Activated naive CD8-positive, alpha-beta T cell (primary cell): ENCODE data around the gene FER.

ENCODE experiments used
- H3K27ac Mint-ChIP-seq: one replicate; pipeline ENCODE4 v1.8.0; 2021; ENCODE audit warnings: mixed read lengths
- H3K27me3 Mint-ChIP-seq: one replicate; pipeline ENCODE4 v1.8.0; 2021; ENCODE audit warnings: mixed read lengths
- H3K36me3 Mint-ChIP-seq: one replicate; pipeline ENCODE4 v1.8.0; 2021; ENCODE audit warnings: mixed read lengths
- H3K4me1 Mint-ChIP-seq: one replicate; pipeline ENCODE4 v1.8.0; 2021; ENCODE audit warnings: low read depth, mixed read lengths
- H3K4me3 Mint-ChIP-seq: one replicate; pipeline ENCODE4 v1.8.0; 2021; ENCODE audit warnings: mild to moderate bottlenecking, mixed read lengths
- H3K9me3 Mint-ChIP-seq: one replicate; pipeline ENCODE4 v1.8.0; 2021; ENCODE audit warnings: low read depth, mixed read lengths

Gene FER

GRCh38 chr5:109199289-109199688 lies 451.6 kb downstream of the FER start:
- H3K27me3 Mint-ChIP-seq: no peaks in the 10 kb centered on the region
- H3K36me3 Mint-ChIP-seq: no peaks in the 10 kb centered on the region
- H3K27ac Mint-ChIP-seq: no peak overlapping the region
- H3K4me1 Mint-ChIP-seq: no peaks in the 10 kb centered on the region
- H3K9me3 Mint-ChIP-seq: no peaks in the 10 kb centered on the region
- H3K4me3 Mint-ChIP-seq: no peak overlapping the region

- H3K27me3 Mint-ChIP-seq: no peaks in the 10 kb centered on the region
- no peak overlapping the region for H3K27ac Mint-ChIP-seq
- no peaks in the 10 kb centered on the region for H3K4me1 Mint-ChIP-seq
- no peaks in the 10 kb centered on the region for H3K36me3 Mint-ChIP-seq
- H3K9me3 Mint-ChIP-seq: peaks cover 3% of the 10 kb centered on the region
- no peak overlapping the region for H3K4me3 Mint-ChIP-seq
Observed at GRCh38 chr5:109199799-109200620, 452.3 kb downstream of the FER start.

DNA sequence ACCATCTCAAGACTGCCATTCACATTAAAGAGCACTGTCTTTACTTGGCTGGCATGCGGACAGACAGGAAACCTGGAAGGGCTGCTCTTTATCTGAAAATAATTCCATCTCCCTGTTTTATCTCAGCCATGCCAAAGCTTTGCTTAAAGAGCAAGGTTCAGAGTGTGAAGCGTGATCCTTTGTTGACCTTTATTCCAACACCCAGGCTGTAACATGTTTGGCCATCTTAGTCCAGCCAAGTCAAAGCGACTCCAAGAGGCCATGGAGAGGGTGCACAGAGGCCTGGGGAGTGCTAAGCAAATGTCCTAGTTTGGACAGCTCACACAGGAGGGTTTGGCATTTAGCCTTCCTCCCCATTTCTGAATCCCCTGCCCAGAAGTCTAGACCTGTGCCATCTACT lies 467.3 kb downstream of the FER start:
- H3K36me3 Mint-ChIP-seq: peaks cover 2% of the 10 kb centered on the region
- H3K9me3 Mint-ChIP-seq: peaks cover 6% of the 10 kb centered on the region
- no peak overlapping the region for H3K27ac Mint-ChIP-seq
- no peak overlapping the region for H3K4me3 Mint-ChIP-seq
- no peaks in the 10 kb centered on the region for H3K27me3 Mint-ChIP-seq
- H3K4me1 Mint-ChIP-seq: no peaks in the 10 kb centered on the region

GRCh38 chr5:109218818-109219217 lies 471.1 kb downstream of the FER start:
- H3K4me1 Mint-ChIP-seq: no peaks in the 10 kb centered on the region
- H3K4me3 Mint-ChIP-seq: no peak overlapping the region

GRCh38 chr5:109223531-109223930 lies 475.8 kb downstream of the FER start:
- Mint-ChIP-seq H3K9me3 (no peaks in the 10 kb centered on the region), H3K27ac (no peak overlapping the region), H3K27me3 (no peaks in the 10 kb centered on the region), H3K4me3 (no peak overlapping the region), H3K36me3 (no peaks in the 10 kb centered on the region), H3K4me1 (no peaks in the 10 kb centered on the region)

More at GRCh38 chr5:109218818-109219217, 471.1 kb downstream of the FER start:
- Mint-ChIP-seq H3K27me3 (no peaks in the 10 kb centered on the region), H3K9me3 (no peaks in the 10 kb centered on the region), H3K27ac (no peak overlapping the region), H3K36me3 (peaks cover 2% of the 10 kb centered on the region)

DNA sequence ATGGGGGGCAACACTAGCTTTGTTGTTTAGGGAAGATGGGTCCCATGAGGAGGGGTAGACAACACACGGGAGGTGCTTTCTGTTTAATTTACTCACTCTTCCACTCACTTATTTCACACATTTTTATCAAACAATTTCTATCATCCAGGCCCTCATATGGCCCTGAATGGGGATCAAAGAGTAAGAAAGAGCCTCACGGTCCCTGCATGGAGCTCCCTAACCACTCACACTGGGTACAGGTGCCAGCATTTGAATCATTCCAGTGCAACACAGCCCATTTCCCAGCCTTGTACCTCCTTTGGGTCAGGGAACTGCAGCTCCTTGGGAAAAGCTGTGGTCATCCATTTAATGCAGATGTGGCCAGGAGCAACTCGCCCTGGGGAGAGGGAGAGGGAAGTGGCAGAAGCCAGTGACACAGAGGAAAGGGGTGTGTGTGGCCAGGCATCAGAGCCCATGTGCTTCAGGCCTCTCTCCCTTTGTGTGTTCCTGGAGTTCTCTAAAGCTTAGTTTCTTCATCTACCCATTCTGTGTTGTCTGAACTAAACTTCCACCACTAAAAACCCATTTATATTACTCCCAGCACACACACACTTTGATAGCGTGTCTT lies 476.7 kb downstream of the FER start:
- Mint-ChIP-seq H3K27me3 (no peaks in the 10 kb centered on the region), H3K4me3 (no peak overlapping the region), H3K4me1 (no peaks in the 10 kb centered on the region), H3K9me3 (no peaks in the 10 kb centered on the region), H3K36me3 (no peaks in the 10 kb centered on the region), H3K27ac (no peak overlapping the region)

DNA sequence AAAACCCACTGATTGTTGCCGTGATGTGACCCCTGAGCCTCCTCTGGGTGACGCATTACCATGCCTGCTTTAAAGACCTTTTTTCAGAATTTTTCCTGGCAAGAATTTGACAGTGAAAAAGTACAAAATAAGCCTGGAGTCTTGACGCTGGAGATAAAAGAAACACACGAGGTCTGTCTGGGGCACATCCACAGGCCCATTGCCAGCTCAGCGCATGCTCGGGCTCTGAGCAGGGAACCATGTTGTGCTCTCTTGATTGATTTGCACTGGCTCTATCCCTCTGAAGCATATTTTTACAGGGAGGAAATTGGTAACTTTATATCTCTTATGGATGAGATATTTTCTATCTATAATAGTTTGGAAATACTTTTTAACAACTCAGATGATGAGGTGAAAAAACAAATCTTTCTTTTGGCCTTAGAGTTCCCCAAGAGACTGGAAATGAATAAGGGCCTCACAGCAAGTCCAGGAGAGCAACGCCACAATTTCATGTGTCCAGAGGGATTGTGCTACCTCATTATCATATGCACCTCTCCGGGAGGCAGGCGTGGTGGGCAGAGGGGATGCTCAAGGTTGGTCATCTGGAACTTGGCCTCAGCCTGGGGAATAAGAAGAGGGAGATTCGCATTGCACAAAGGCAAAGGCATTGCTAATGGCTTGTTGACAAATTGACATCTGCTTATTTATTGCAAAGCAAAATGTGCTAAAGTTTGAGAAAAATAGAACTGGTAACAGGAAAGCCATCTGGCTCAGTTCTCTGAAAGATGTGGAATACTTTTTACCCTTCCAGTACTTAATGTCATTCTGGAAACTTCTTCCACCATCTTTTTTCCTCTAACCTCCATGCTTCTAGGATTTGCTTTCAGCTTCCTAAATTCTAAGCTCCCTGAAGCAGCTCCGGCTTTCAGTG lies 478.3 kb downstream of the FER start:
- peaks cover 2% of the 10 kb centered on the region for H3K27me3 Mint-ChIP-seq
- H3K4me3 Mint-ChIP-seq: no peak overlapping the region
- no peaks in the 10 kb centered on the region for H3K4me1 Mint-ChIP-seq
- H3K36me3 Mint-ChIP-seq: no peaks in the 10 kb centered on the region
- no peak overlapping the region for H3K27ac Mint-ChIP-seq
- no peaks in the 10 kb centered on the region for H3K9me3 Mint-ChIP-seq

DNA sequence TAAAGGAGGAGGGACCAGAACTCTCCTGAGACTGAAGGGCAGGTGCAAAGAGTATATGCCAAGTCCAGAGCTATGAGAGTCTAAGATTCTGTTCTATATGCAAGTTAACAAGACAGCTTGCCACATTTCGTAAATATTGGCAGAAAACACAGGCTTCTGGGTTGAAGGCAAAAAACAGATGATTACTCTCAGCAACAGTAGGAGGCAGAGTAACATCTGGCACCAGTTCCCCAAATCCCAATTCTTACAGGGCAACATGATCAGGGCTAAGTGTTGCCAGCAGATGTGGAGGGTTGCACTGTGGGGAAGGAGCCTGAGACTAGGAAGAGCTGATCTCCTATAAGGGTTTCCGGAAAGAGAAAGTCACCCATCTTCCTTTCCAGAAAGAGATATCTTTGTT lies 482.7 kb downstream of the FER start:
- Mint-ChIP-seq H3K4me3 (no peak overlapping the region), H3K27me3 (peaks cover 2% of the 10 kb centered on the region), H3K4me1 (no peaks in the 10 kb centered on the region), H3K27ac (no peak overlapping the region), H3K9me3 (peaks cover 3% of the 10 kb centered on the region), H3K36me3 (no peaks in the 10 kb centered on the region)

DNA sequence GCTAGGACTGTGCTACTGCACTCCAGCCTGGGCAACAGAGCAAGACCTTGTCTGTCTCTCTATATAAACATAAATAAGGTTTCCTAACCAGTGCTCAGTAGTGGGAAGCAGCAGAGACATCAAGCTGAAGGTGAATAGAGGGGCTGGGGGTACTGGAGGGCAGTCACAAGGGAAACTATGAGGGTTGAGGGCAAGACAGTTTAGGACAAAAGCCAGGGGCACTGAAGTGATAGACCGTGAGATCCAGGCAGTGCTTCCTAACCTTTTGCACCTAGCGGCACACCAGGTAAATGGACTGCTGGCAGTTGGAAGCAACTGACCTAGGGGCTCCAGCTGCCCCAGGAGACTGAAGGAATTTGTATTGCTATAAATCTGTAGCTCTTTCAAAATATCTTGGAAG lies 483.6 kb downstream of the FER start:
- Mint-ChIP-seq H3K4me3 (no peak overlapping the region), H3K4me1 (no peaks in the 10 kb centered on the region), H3K9me3 (peaks cover 8% of the 10 kb centered on the region), H3K27me3 (peaks cover 2% of the 10 kb centered on the region), H3K27ac (no peak overlapping the region), H3K36me3 (no peaks in the 10 kb centered on the region)

GRCh38 chr5:109234381-109234780 lies 486.7 kb downstream of the FER start:
- peaks cover 2% of the 10 kb centered on the region for H3K27me3 Mint-ChIP-seq
- H3K36me3 Mint-ChIP-seq: no peaks in the 10 kb centered on the region
- no peaks in the 10 kb centered on the region for H3K4me1 Mint-ChIP-seq
- no peak overlapping the region for H3K4me3 Mint-ChIP-seq
- no peak overlapping the region for H3K27ac Mint-ChIP-seq
- peaks cover 9% of the 10 kb centered on the region for H3K9me3 Mint-ChIP-seq

GRCh38 chr5:109239456-109239855 lies 491.8 kb downstream of the FER start:
- Mint-ChIP-seq H3K4me3 (no peak overlapping the region), H3K4me1 (peaks cover 7% of the 10 kb centered on the region), H3K27me3 (no peaks in the 10 kb centered on the region), H3K27ac (no peak overlapping the region), H3K9me3 (peaks cover 9% of the 10 kb centered on the region), H3K36me3 (no peaks in the 10 kb centered on the region)

DNA sequence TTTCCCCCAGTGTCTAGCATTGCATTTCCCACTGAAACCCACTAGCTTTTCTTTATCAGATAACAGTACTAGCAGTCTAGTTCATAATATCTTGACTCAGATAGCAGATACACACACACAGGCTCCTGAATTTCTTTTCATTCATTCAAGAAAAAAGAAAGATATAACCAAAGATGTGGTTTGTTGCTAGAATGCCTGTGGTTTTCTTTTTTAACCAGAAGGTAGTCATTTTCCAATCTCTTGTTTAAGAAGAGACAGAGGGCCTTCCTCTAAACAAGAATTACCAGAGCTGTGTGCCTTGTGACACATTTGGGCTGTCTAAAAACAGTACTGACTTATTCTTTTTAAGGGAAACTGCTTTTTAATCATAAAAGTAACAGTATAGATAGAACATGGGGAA lies 494.8 kb downstream of the FER start:
- peaks cover 9% of the 10 kb centered on the region for H3K9me3 Mint-ChIP-seq
- H3K4me3 Mint-ChIP-seq: no peak overlapping the region
- peaks cover 7% of the 10 kb centered on the region for H3K4me1 Mint-ChIP-seq
- H3K27ac Mint-ChIP-seq: no peak overlapping the region
- H3K27me3 Mint-ChIP-seq: no peaks in the 10 kb centered on the region
- peaks cover 7% of the 10 kb centered on the region for H3K36me3 Mint-ChIP-seq

DNA sequence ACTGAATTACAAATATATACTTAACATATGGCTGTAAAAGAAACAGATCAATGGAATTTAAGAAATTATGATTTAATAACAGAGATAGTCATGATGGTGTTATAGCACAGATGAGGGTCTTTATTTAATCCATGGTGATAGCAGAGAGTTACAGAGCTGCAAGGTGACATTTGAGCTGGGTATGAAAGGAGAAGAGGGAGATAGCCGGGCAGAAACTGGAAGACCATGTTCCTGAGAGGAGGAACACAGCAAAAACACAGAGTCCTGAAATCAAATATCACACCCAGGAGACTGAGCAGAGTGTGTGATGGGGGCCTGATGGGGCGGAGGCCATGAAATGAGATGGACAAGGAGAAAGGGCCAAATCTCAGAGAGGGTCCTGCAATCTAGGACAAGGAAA lies 498.7 kb downstream of the FER start:
- H3K27ac Mint-ChIP-seq: no peak overlapping the region
- peaks cover 7% of the 10 kb centered on the region for H3K36me3 Mint-ChIP-seq
- no peak overlapping the region for H3K4me3 Mint-ChIP-seq

More for the DNA sequence above, 498.7 kb downstream of the FER start:
- H3K4me1 Mint-ChIP-seq: peaks cover 7% of the 10 kb centered on the region
- no peaks in the 10 kb centered on the region for H3K27me3 Mint-ChIP-seq
- H3K9me3 Mint-ChIP-seq: peaks cover 9% of the 10 kb centered on the region
